Calu3 (cell line): ENCODE results near the gene CDH4. TPM values are rescaled to one million over a fixed set of nuclear protein-coding genes. Genes with fewer than 3 reads are reported as not detected.

Experiments
- BruUV-seq: library from RNA; stranded (reverse); fragments of 400-500 nt; replicated peaks from 2 replicates; lab custom pipeline; 2021; lab: Mats Ljungman, UMichigan
- CTCF ChIA-PET: fragments of 300-600 bp; sonication (Branson Sonifier 250); formaldehyde crosslinking; loops from one replicate; lab custom pipeline; 2022; ENCODE audit warnings: antibody characterized with exemption; lab: Charles Lee
- DNase-seq: peaks from one replicate; pipeline ENCODE4 v3.0.0; 2022
- H3K27ac Mint-ChIP-seq: one replicate; pipeline ENCODE4 v1.8.0; 2022; ENCODE audit warnings: mixed read lengths; ENCODE audit not compliant: unreplicated experiment
- H3K27me3 Mint-ChIP-seq: one replicate; pipeline ENCODE4 v1.8.0; 2022; ENCODE audit warnings: mixed read lengths; ENCODE audit not compliant: unreplicated experiment
- H3K36me3 Mint-ChIP-seq: one replicate; pipeline ENCODE4 v1.8.0; 2022; ENCODE audit warnings: mild to moderate bottlenecking, moderate library complexity, mixed read lengths; ENCODE audit not compliant: insufficient read depth, unreplicated experiment
- H3K4me1 Mint-ChIP-seq: one replicate; pipeline ENCODE4 v1.8.0; 2022; ENCODE audit warnings: mild to moderate bottlenecking, low read depth, mixed read lengths; ENCODE audit not compliant: unreplicated experiment
- H3K4me3 Mint-ChIP-seq: one replicate; pipeline ENCODE4 v1.8.0; 2022; ENCODE audit warnings: mild to moderate bottlenecking, low read depth, moderate library complexity, mixed read lengths; ENCODE audit not compliant: unreplicated experiment
- H3K9me3 Mint-ChIP-seq: one replicate; pipeline ENCODE4 v1.8.0; 2022; ENCODE audit warnings: low read depth, mixed read lengths; ENCODE audit not compliant: unreplicated experiment
- intact Hi-C: fragments of 100-400 bp; cut with micrococcal nuclease; formaldehyde crosslinking; loops from one replicate; pipeline ENCODE4 v1.10.0; 2022; ENCODE audit not compliant: unreplicated experiment
- total RNA-seq: library from RNA; stranded (reverse); gene quantifications from 2 replicates; pipeline ENCODE4 v1.2.3, GENCODE V29; 2022
- TF ChIP-seq, protein P1 (sequence below): fragments of 200-600 bp; IDR thresholded peaks from one replicate; pipeline ENCODE4 v1.8.0; 2022; ENCODE audit warnings: antibody characterized with exemption; ENCODE audit not compliant: unreplicated experiment

Gene CDH4
- total RNA-seq, 1 experiment from 2014 or later = not detected

DNA sequence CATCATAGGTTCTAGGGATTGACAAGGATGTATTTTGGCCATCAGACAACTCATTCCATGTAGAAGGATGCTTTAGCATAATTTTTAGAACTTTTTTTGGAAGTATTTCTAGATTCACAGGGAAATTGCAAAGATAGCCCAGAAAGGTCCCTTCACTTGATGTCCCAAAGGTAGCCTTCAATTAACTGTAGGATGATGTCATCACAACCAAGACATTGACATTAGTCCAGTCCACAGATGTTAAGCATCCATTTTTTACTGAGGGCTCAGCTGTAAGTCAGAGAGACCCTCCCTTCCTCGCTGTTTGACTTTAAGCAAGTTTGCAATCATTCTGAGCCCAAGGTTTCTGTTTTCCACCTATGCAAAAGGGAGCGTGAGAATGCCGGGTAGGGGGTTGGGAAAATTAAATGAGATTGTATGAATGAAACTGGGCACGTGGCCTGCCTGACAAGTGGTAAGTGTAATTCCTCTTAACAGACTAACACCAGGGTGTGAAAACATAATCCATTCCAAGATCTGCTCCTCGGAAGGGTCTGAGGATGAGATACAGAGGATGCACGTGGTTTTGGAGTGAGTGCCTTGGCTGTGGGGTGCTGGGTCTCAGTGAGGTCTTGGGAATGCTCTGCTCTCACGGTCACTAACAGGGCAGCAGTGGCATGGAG, 126.8 kb downstream of the CDH4 start:
- no TSS peak for BruUV-seq
- H3K4me3 Mint-ChIP-seq = no peak overlapping the region
- H3K27me3 Mint-ChIP-seq = no peaks in the 10 kb centered on the region
- H3K36me3 Mint-ChIP-seq = no peaks in the 10 kb centered on the region
- no peak overlapping the region for H3K27ac Mint-ChIP-seq
- DNase-seq = no peak
- TF ChIP-seq, protein P1, sequence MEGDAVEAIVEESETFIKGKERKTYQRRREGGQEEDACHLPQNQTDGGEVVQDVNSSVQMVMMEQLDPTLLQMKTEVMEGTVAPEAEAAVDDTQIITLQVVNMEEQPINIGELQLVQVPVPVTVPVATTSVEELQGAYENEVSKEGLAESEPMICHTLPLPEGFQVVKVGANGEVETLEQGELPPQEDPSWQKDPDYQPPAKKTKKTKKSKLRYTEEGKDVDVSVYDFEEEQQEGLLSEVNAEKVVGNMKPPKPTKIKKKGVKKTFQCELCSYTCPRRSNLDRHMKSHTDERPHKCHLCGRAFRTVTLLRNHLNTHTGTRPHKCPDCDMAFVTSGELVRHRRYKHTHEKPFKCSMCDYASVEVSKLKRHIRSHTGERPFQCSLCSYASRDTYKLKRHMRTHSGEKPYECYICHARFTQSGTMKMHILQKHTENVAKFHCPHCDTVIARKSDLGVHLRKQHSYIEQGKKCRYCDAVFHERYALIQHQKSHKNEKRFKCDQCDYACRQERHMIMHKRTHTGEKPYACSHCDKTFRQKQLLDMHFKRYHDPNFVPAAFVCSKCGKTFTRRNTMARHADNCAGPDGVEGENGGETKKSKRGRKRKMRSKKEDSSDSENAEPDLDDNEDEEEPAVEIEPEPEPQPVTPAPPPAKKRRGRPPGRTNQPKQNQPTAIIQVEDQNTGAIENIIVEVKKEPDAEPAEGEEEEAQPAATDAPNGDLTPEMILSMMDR = no peak
- no peaks in the 10 kb centered on the region for H3K4me1 Mint-ChIP-seq
- H3K9me3 Mint-ChIP-seq = peaks cover 7% of the 10 kb centered on the region
- CTCF ChIA-PET = no interaction called here
- intact Hi-C loops = no loop called here

DNA sequence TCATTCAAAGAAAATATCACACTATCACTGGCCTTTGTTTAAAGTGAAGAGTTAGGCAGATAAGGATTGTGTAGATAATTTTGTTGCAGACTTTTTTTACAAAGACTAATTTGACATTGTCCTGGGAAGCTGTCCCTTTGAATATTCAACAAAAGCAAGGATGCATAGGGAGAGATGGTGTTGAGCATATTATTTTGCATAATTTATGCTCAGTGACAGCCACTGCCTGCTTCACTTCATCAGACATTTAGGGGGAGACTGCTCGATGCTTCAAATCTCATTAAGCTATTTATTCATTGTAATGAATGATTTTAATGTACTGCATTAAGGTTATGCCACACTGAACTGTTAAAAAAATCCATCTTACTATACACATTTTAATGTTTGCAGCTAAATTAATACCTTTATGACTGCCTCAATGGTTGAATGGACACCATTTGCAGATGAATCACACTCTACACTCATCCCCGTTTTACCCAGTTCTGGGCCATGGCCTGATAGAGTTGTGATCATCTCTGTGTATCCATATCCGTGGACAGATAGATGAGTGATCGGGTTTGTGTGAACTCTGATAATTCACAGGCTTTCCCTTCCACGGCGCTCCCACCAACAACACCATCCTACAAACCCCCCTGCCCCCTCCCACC, 128.0 kb downstream of the CDH4 start:
- no peak for DNase-seq
- H3K4me1 Mint-ChIP-seq = no peaks in the 10 kb centered on the region
- H3K27me3 Mint-ChIP-seq = no peaks in the 10 kb centered on the region
- TF ChIP-seq, protein P1 = no peak
- H3K9me3 Mint-ChIP-seq = peaks cover 8% of the 10 kb centered on the region
- H3K27ac Mint-ChIP-seq = no peak overlapping the region
- no peaks in the 10 kb centered on the region for H3K36me3 Mint-ChIP-seq
- BruUV-seq = no TSS peak
- CTCF ChIA-PET = interaction anchor here (0.6 kb wide), 1 partner anchor 67 kb away, joined by 5 read pairs; no protein-coding TSS in a partner anchor
- no peak overlapping the region for H3K4me3 Mint-ChIP-seq
- intact Hi-C loops = no loop called here

DNA sequence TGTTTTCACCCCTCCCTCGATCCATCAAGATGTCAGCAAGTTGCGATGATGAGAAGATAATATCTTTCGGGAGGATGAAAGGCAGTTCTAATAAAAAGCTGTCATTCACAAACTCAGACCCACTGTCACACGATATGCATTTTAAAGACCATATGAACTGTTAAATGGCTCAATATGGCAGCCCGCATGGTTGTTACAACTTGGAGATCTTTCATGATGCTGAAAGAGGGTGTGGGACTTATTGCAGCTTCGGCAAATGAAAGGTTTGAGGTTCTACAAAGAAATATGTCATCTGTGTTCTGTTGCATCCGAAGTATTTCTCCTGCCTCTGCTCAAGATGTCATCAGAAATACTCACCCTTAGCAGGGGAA, 128.5 kb downstream of the CDH4 start:
- intact Hi-C loops = no loop called here
- H3K27me3 Mint-ChIP-seq = no peaks in the 10 kb centered on the region
- no peak overlapping the region for H3K27ac Mint-ChIP-seq
- TF ChIP-seq, protein P1 = no peak
- peaks cover 10% of the 10 kb centered on the region for H3K9me3 Mint-ChIP-seq
- no peak overlapping the region for H3K4me3 Mint-ChIP-seq
- H3K36me3 Mint-ChIP-seq = no peaks in the 10 kb centered on the region
- DNase-seq = no peak
- no TSS peak for BruUV-seq
- CTCF ChIA-PET = interaction anchor here (0.6 kb wide), 1 partner anchor 67 kb away, joined by 5 read pairs; no protein-coding TSS in a partner anchor
- H3K4me1 Mint-ChIP-seq = no peaks in the 10 kb centered on the region

DNA sequence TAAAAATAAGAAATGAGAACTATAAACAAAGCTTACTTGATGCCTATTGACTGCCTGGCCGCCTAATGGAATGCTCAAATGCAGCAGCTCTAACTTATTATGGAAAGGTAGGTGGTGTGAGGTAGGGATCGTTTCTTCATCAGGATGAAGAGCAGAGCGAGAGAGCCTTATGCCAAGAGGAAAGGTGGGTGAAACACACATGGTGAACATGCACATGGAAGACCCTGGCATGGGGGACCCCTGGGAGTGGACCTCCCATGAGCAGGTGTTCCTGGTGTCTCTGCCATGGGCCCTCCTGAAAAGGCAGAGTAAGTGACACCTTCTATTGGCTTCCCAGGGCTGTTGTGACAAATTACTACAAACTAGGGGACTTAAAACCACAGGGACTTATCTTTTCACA, 130.1 kb downstream of the CDH4 start:
- peaks cover 14% of the 10 kb centered on the region for H3K9me3 Mint-ChIP-seq
- no peak overlapping the region for H3K27ac Mint-ChIP-seq
- DNase-seq = no peak
- BruUV-seq = no TSS peak
- CTCF ChIA-PET = no interaction called here
- H3K27me3 Mint-ChIP-seq = no peaks in the 10 kb centered on the region
- no peaks in the 10 kb centered on the region for H3K36me3 Mint-ChIP-seq
- no peak overlapping the region for H3K4me3 Mint-ChIP-seq
- TF ChIP-seq, protein P1 = no peak
- H3K4me1 Mint-ChIP-seq = no peaks in the 10 kb centered on the region
- intact Hi-C loops = no loop called here
